HepG2 (cell line): Measurements from ENCODE around the gene ATP6V0A1. TPM values are rescaled to one million over a fixed set of nuclear protein-coding genes. Genes with fewer than 3 reads are reported as not detected.

ENCODE experiments used
- BATF2 ChIP-seq: sonication (generic); formaldehyde crosslinking; IDR thresholded peaks from 2 replicates; pipeline ENCODE4 v1.8.0; 2022; ENCODE audit warnings: mild to moderate bottlenecking, missing genetic modification reagents, moderate library complexity
- DMTF1 ChIP-seq: sonication (generic); formaldehyde crosslinking; IDR thresholded peaks from 2 replicates; pipeline ENCODE4 v1.4.0; 2020; ENCODE audit warnings: mild to moderate bottlenecking, missing genetic modification reagents
- DNMT1 ChIP-seq: sonication (generic); formaldehyde crosslinking; IDR thresholded peaks from 2 replicates; pipeline ENCODE4 v1.5.1; 2020; ENCODE audit warnings: mild to moderate bottlenecking, missing genetic modification reagents
- ETV6 ChIP-seq: sonication (generic); formaldehyde crosslinking; conservative IDR thresholded peaks from 2 replicates; pipeline ENCODE4 v1.4.0; 2020; ENCODE audit warnings: missing genetic modification reagents
- HINFP ChIP-seq: sonication (generic); formaldehyde crosslinking; IDR thresholded peaks from 2 replicates; pipeline ENCODE4 v1.4.0; 2020; ENCODE audit warnings: low read depth, mild to moderate bottlenecking, missing genetic modification reagents
- HOMEZ ChIP-seq: IDR thresholded peaks from 2 replicates; pipeline ENCODE4 v1.6.1; 2016; ENCODE audit warnings: low read depth
- KDM5B ChIP-seq: sonication (generic); formaldehyde crosslinking; IDR thresholded peaks from 2 replicates; pipeline ENCODE4 v1.4.0; 2020; ENCODE audit warnings: missing genetic modification reagents, mild to moderate bottlenecking, borderline replicate concordance
- KLF11 ChIP-seq: IDR thresholded peaks from 2 replicates; pipeline ENCODE4 v1.6.1; 2016; ENCODE audit warnings: missing compliant biosample characterization
- MAF1 ChIP-seq: sonication (generic); formaldehyde crosslinking; IDR thresholded peaks from 2 replicates; pipeline ENCODE4 v1.5.0; 2020; ENCODE audit warnings: missing genetic modification reagents, borderline replicate concordance
- NCOA2 ChIP-seq: sonication (generic); formaldehyde crosslinking; IDR thresholded peaks from 2 replicates; pipeline ENCODE4 v1.8.0; 2022; ENCODE audit warnings: inconsistent platforms
- PHF21A ChIP-seq: sonication (generic); formaldehyde crosslinking; IDR thresholded peaks from 2 replicates; pipeline ENCODE4 v1.5.0; 2020; ENCODE audit warnings: mild to moderate bottlenecking, missing genetic modification reagents
- REST ChIP-seq, 2 experiments: IDR thresholded peaks; 2 replicates each; pipeline ENCODE4 v1.6.1; 2011 to 2012; ENCODE audit warnings: low read length in 2 of 2, borderline replicate concordance in 1 of 2, low read depth in 1 of 2, mild to moderate bottlenecking in 1 of 2, moderate library complexity in 1 of 2
- TARDBP ChIP-seq: sonication (generic); formaldehyde crosslinking; IDR thresholded peaks from 2 replicates; pipeline ENCODE4 v1.8.0; 2022; ENCODE audit warnings: mild to moderate bottlenecking, missing genetic modification reagents
- ZNF224 ChIP-seq: sonication (generic); formaldehyde crosslinking; IDR thresholded peaks from 2 replicates; pipeline ENCODE4 v1.5.0; 2020; ENCODE audit warnings: mild to moderate bottlenecking, missing genetic modification reagents
- ZNF331 ChIP-seq: sonication (generic); formaldehyde crosslinking; IDR thresholded peaks from 2 replicates; pipeline ENCODE4 v1.4.0; 2020; ENCODE audit warnings: missing genetic modification reagents
- ZNF335 ChIP-seq: sonication (generic); formaldehyde crosslinking; IDR thresholded peaks from 2 replicates; pipeline ENCODE4 v1.4.0; 2020; ENCODE audit warnings: missing genetic modification reagents
- ZNF414 ChIP-seq: sonication (generic); formaldehyde crosslinking; IDR thresholded peaks from 2 replicates; pipeline ENCODE4 v1.5.0; 2020; ENCODE audit warnings: missing genetic modification reagents
- ZNF557 ChIP-seq: sonication (generic); formaldehyde crosslinking; IDR thresholded peaks from 2 replicates; pipeline ENCODE4 v1.4.0; 2020; ENCODE audit warnings: missing genetic modification reagents
- ZNF883 ChIP-seq: sonication (generic); formaldehyde crosslinking; IDR thresholded peaks from 2 replicates; pipeline ENCODE4 v1.5.1; 2020; ENCODE audit warnings: mild to moderate bottlenecking, missing genetic modification reagents; ENCODE audit errors: not compliant biosample characterization
- ZSCAN25 ChIP-seq: sonication (generic); formaldehyde crosslinking; IDR thresholded peaks from 2 replicates; pipeline ENCODE4 v1.8.0; 2022; ENCODE audit warnings: mild to moderate bottlenecking, missing genetic modification reagents
- polyA plus RNA-seq, 8 experiments: library from polyadenylated mRNA; depleted of rRNA in 3 of 8; stranded (reverse) in 7 of 8; unstranded in 1 of 8; fragments of >200 nt; fragmentation: Illumina TruSeq in 4 of 8; extraction: Trizol in 4 of 8; gene quantifications; 2 replicates each; pipeline versions ENCODE4 v1.2.1 to v1.2.3, GENCODE V29; 2011 to 2016; ENCODE audit warnings: low read depth in 4 of 8, missing spikeins in 1 of 8, mixed read lengths in 1 of 8; ENCODE audit not compliant: insufficient read depth in 1 of 8
- total RNA-seq, 5 experiments: library from RNA; depleted of rRNA; stranded (reverse); fragments of >200 nt; fragmentation: Illumina TruSeq; extraction: Trizol; gene quantifications; 2 replicates each; pipeline ENCODE4 v1.2.3, GENCODE V29; 2016; ENCODE audit warnings: low read depth in 1 of 5

The ATP6V0A1 gene
- total and polyA plus RNA-seq, 2 of the 13 experiments (the other 11 are each of a cell fraction or from before 2014, with no cell fraction given) = 27.9 to 54.1 TPM

- TF ChIP-seq NCOA2 = no peak
- TF ChIP-seq ZNF883 (CRISPR knock-in tag) = peak; percentile 42
- peak in 1 of 2 experiments; percentile 48; a peak in 1 of 4 replicates for TF ChIP-seq REST (IDR thresholded peaks at IDR 0.05; ENCODE audit: borderline replicate concordance in 1 of 2, low read depth in 1 of 2, low read length in 2 of 2)
- 0 out of 2 replicates have a peak, but pooled peaks have one; percentile 34 for TF ChIP-seq ETV6
- TF ChIP-seq ZNF557 = 0 out of 2 replicates have a peak, but pooled peaks have one; percentile 68
- 0 out of 2 replicates have a peak, but pooled peaks have one; percentile 6 for TF ChIP-seq DMTF1 (CRISPR knock-in tag)
- TF ChIP-seq ZSCAN25 (CRISPR knock-in tag) = no peak
- peak; percentile 44; the same call in 1 of the 2 replicates for TF ChIP-seq MAF1
- TF ChIP-seq ZNF335 (CRISPR knock-in tag) = peak; percentile 46; the same call in 1 of the 2 replicates
- TF ChIP-seq HOMEZ (CRISPR knock-in tag) = no peak
- TF ChIP-seq ZNF331 (CRISPR knock-in tag) = peak; percentile 55; the same call in 1 of the 2 replicates
- peak; percentile 61; the same call in 1 of the 2 replicates for TF ChIP-seq BATF2 (CRISPR knock-in tag)
- TF ChIP-seq ZNF224 (CRISPR knock-in tag) = 0 out of 2 replicates have a peak, but pooled peaks have one; percentile 59
- peak; percentile 68; the same call in 1 of the 2 replicates for TF ChIP-seq TARDBP (CRISPR knock-in tag)
- peak; percentile 63; the same call in 1 of the 2 replicates for TF ChIP-seq ZNF414 (CRISPR knock-in tag)
- no peak; the same call in 1 of the 2 replicates for TF ChIP-seq HINFP
- TF ChIP-seq KDM5B (CRISPR knock-in tag) = peak; percentile 51; the same call in 1 of the 2 replicates
- peak; percentile 14; the same call in 1 of the 2 replicates for TF ChIP-seq PHF21A (CRISPR knock-in tag)
- TF ChIP-seq DNMT1 (CRISPR knock-in tag) = peak; percentile 61; the same call in 1 of the 2 replicates
- TF ChIP-seq KLF11 = peak; percentile 44; the same call in 1 of the 2 replicates
Measured at GRCh38 chr17:42536048-42536371, 77.3 kb downstream of the ATP6V0A1 start, which contains the start of gene NAGLU (continued).
